Skeletal muscle cell (primary cell): ENCODE data around the gene MMP8.

Source experiments
- DNase-seq: peaks from one replicate; pipeline ENCODE4 v3.0.0-alpha.2; 2010; ENCODE audit warnings: low read depth
- H3K4me3 ChIP-seq: 2 replicates; pipeline ENCODE4 v1.5.1; 2011; ENCODE audit warnings: low read depth, mild to moderate bottlenecking, control low read depth, low read length, moderate library complexity

Gene MMP8

GRCh38 chr11:102729849-102730815 is 5.4 kb upstream of the MMP8 start:
- H3K4me3 ChIP-seq, result no peak overlapping the region
- DNase-seq, result no peak

- H3K4me3 ChIP-seq, result no peak overlapping the region
Measured at GRCh38 chr11:102727890-102728289, 3.1 kb upstream of the MMP8 start.

DNA sequence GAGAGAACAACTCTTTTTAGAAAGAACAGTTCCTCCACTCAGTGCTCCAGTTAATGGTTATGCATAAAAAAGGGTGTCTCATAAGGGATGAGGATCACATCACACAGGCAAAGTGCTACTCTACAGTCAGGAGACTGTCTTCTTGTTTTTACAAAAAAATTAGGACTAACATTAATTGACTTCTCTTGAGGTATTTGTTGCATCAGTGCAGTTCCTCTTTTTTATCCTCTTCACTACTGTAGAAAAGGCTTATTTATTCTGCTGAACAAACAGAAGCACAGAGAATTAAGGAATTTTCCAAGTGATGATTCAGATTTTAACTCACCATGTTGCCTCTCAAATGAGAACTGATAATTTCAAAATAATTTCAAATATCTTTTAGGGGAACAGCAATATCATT is 1.9 kb downstream of the MMP8 start:
- no peak overlapping the region for H3K4me3 ChIP-seq
- DNase-seq, result no peak

More at GRCh38 chr11:102727890-102728289, 3.1 kb upstream of the MMP8 start:
- DNase-seq, result peak; percentile 61

- DNase-seq, result no peak
- H3K4me3 ChIP-seq, result no peak overlapping the region
Measured at GRCh38 chr11:102719620-102720277, 5.0 kb downstream of the MMP8 start.

- no peak for DNase-seq
- no peak overlapping the region for H3K4me3 ChIP-seq
Measured at GRCh38 chr11:102717280-102717679, 7.5 kb downstream of the MMP8 start.

- H3K4me3 ChIP-seq, result no peak overlapping the region
- no peak for DNase-seq
Measured at GRCh38 chr11:102716527-102716926, 8.2 kb downstream of the MMP8 start.

- DNase-seq, result no peak
- H3K4me3 ChIP-seq, result no peak overlapping the region
Measured at GRCh38 chr11:102712137-102712536, 12.6 kb downstream of the MMP8 start.

DNA sequence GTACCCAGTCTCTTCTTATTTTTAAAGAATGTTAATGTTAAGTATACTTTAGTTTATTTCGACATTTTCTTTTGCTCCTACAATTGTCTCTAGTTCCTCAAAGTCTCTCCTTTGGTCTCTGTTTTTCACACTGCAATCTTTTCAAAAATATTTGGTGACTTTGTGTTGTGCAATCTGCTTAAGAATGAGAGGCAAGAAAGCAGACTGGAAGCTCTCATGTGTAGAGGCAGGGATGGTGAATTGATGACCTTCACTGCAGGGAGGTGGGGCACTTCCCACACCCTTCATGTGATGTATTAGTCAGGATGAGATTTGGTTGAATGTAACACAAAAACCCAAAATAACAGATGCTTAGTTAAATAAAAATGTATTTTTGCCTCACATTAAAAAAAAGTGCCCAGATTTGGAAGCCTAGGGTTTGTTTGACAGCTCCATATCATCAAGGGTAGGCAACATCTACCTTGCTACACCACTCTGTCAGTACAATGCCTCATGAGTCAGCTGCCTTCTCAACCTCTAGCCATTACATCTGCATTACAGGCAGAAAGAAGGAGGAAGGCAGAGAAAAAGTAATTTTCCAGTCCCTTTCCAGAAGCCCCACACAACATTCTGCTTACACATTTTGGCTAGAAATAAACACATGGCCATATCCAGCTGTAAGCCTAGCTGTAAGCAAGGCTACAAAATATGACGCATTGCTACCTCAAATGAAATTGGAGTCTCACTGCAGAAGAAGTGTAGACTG is 15.4 kb downstream of the MMP8 start:
- no peak for DNase-seq
- H3K4me3 ChIP-seq, result no peak overlapping the region

GRCh38 chr11:102708654-102709053 is 16.1 kb downstream of the MMP8 start:
- DNase-seq, result no peak
- no peak overlapping the region for H3K4me3 ChIP-seq

GRCh38 chr11:102705626-102706025 is 19.1 kb downstream of the MMP8 start, which contains the start of gene MMP27:
TSS of gene MMP27 (minus strand) at chr11:102705769. CDS start at chr11:102705714, 55 bp downstream.
- no peak within 1 kb of the TSS for H3K4me3 ChIP-seq
- no peak for DNase-seq

DNA sequence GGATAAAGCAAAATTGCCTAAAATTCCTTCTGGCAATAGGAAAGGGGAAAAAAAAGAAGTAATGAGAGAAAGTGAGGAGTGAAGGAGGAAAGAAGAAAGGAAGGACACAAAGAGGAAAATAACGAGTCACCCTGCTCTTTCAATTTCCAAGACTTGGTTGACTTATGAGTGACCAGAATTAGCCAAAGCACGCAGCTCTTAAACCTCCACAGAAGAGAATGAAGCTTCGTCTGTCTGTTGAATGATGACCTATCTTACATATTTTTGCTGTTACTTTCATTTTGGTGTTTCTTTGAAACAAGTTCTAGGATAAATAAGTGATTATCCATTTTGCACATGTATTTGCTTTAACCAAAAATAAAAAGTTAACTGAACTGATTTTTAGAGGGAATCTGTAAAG is 19.9 kb downstream of the MMP8 start:
- DNase-seq, result no peak
- no peak overlapping the region for H3K4me3 ChIP-seq

GRCh38 chr11:102703826-102704493 is 20.8 kb downstream of the MMP8 start:
- DNase-seq, result no peak
- H3K4me3 ChIP-seq, result no peak overlapping the region

GRCh38 chr11:102695201-102695600 is 29.6 kb downstream of the MMP8 start:
- H3K4me3 ChIP-seq, result no peak overlapping the region
- no peak for DNase-seq

DNA sequence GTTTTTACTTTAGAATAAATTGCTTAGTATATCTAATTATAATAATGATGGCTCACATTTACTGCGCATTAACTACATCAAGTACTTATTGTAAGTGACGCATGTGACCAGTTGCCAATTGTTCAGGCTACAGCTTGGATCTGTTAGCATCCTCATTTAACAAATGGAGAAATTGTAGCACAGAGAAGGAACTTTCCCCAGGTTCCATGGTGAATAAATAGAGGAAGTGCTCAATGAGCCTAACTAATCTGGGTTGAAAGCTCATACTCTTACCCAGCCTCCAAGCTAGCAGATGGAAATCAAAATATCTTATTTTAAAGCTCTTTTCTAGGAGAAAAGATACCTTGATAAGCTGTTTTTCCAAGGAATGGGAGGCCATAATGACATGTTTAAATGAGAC is 39.0 kb downstream of the MMP8 start:
- no peak overlapping the region for H3K4me3 ChIP-seq
- no peak for DNase-seq

- no peak overlapping the region for H3K4me3 ChIP-seq
- no peak for DNase-seq
Measured at GRCh38 chr11:102685338-102685737, 39.4 kb downstream of the MMP8 start.

GRCh38 chr11:102683277-102683676 is 41.5 kb downstream of the MMP8 start:
- no peak overlapping the region for H3K4me3 ChIP-seq
- DNase-seq, result no peak

DNA sequence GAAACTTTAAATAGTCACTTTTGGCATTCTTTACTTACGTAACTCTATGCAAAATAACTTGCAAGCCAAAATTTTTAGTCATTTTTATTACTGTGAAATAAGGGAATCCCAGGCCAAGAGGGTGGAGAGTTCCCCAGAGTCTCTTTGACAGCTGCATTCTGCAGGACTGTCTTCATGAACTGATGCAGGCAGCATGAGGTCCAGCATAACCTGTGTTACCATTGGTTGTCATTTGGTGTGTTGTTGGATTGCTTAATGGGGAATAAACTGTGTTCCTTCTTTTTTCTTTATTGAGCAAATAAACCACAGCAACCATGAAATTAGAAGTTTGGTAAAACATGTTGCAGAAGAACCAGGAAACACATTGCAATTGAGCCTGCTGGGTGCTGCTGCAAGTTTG is 43.8 kb downstream of the MMP8 start:
- DNase-seq, result no peak
- no peak overlapping the region for H3K4me3 ChIP-seq

DNA sequence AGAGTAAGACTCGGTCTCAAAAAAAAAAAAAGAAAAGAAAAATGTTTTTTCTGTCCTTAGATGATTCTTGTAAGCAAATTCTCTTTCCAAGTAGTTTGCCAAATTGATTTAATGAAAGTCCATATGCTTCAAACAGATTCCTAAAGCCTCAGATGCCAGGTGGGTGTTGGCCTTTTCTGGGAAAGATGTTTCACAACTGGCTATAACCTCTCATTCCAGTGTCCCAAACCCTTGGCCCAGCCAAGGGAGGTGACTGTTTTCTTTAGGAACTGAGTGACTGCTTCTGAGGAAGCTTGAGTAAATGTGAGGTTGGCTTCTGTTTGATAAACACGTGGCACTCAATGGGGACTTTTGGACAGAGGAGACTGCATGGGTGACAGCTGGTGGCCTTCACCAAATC is 46.7 kb downstream of the MMP8 start:
- no peak overlapping the region for H3K4me3 ChIP-seq
- DNase-seq, result no peak

DNA sequence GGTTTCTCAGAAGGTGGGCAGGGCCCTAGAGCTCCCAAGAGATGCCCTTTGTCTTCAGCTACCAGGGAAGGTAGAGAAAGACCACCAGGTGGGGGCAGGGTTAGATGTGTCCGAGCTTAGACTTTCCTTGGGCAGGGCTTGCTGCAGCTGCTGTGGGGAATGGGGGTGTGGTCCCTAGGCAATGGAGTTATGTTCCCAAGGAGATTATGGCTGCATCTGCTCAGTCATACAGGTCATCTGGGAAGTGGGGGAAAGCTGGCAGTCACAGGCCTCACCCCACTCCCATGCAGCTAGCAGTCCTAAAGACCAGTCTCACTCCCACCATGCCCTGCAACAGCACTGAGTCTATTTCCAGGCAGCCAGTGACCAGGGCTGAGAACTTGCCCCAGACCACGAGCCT is 48.7 kb downstream of the MMP8 start:
- DNase-seq, result no peak
- no peak overlapping the region for H3K4me3 ChIP-seq
